Frontal cortex (tissue), 4 donors: ENCODE results near the gene DACT1. TPM values are rescaled to one million over a fixed set of nuclear protein-coding genes. Genes with fewer than 3 reads are reported as not detected.

ENCODE experiments used
- DNase-seq, 2 donors: peaks; one replicate each; pipeline ENCODE4 v3.0.0; 2012; ENCODE audit warnings: low spot score in 2 of 2
- FAIRE-seq: peaks from 2 replicates; lab custom pipeline; 2012; peaks lifted over from hg19 to GRCh38; lab: Jason Lieb, UNC
- total RNA-seq: library from RNA; depleted of rRNA; stranded (reverse); fragments of >200 nt; gene quantifications from one replicate; pipeline ENCODE4 v1.2.3, GENCODE V29; 2014
- donor health status: control.
- donor health status: control.
- donor health status: control.

DACT1 gene
- total RNA-seq, 1 donor from 2014 or later: 203 TPM

GRCh38 chr14:58665773-58666500, 28.2 kb downstream of the DACT1 start:
- no peak for FAIRE-seq

DNA sequence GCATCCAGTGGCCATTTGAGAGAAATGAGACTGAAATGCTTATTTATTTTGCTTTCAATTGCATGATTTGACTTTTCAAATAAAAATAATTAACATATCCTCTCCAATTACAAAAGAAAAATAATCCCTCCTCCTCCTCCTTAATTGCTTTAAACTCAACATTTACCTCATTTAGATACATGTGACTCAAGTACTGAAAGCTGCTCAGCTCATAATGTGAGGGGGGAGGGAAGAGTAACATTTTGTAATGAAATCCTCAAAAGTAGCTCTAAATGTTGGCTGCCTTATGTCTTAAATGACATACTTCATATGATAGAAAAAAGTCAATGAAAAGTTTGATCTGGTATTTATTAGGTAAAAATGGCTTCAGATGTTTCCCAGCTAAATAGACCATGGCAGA, 29.0 kb downstream of the DACT1 start:
- FAIRE-seq: no peak
- DNase-seq: no peak

More at GRCh38 chr14:58665773-58666500, 28.2 kb downstream of the DACT1 start:
- DNase-seq: no peak

GRCh38 chr14:58667900-58668299, 30.1 kb downstream of the DACT1 start:
- no peak for FAIRE-seq
- no peak for DNase-seq

GRCh38 chr14:58668848-58669480, 31.2 kb downstream of the DACT1 start:
- FAIRE-seq: no peak
- no peak for DNase-seq

GRCh38 chr14:58669556-58670200, 31.9 kb downstream of the DACT1 start:
- FAIRE-seq (no peak), DNase-seq (no peak)

- FAIRE-seq (no peak), DNase-seq (no peak)
These were observed 33.3 kb downstream of the DACT1 start for GRCh38 chr14:58671024-58671423.

DNA sequence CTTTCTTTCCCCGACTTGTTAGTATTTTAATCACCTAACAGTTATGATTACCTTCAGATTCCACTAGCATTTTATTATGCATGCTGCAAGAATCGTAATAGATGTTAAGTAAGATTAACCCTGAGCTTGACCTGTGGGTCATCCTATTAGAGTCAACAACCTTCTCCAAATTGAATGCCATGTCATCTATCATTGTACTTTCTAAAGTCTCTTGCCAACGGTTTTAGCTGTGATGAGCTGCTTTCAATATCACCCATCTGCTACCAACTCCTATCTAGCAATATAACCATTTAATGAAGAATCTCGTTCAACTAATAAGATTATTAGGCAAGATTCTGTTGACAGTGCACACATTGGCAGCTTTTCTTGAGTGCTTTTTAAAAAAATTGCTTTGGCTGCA, 33.7 kb downstream of the DACT1 start:
- DNase-seq (no peak), FAIRE-seq (no peak)

DNA sequence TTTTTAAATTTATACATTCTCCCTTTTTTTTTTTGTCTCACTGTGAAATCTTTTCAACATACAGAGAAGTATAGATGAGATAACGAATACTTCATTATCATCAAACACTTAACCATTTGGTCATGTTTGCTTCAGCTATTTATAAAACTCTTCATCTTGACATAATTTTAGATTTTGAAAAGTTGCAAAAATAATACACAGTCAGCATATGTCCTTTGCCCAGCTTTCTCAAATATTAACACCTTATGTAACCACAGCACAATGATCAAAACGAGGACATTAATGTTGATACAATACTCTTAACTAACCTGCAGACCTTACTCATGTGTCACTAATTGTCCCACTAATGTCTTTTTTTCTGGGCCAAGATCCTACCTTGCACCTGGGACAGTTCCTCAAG, 36.0 kb downstream of the DACT1 start:
- FAIRE-seq: no peak

DNA sequence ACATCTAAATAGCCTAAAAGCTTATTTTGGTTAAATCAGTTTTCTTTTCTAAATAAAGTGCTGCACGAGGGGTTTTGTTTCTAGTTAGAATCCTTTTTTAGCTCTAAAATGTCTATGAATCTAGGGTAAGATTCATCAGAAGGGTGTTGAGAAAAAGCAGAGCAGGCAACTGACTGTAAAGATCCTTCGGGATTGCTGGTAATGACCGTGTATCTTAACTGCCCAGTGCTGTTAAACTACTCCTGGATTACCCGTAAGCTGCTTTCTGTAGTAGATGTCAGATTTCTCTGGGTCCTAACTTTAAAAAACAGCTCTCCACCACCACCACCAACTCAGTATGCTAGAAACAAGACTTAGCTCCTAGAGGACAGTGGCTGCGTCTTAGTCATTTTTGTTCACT, 39.2 kb downstream of the DACT1 start:
- no peak for DNase-seq
- FAIRE-seq: no peak

More for the DNA sequence above, 36.0 kb downstream of the DACT1 start:
- no peak for DNase-seq

GRCh38 chr14:58677517-58677916, 39.8 kb downstream of the DACT1 start:
- no peak for DNase-seq
- no peak for FAIRE-seq

GRCh38 chr14:58677996-58678395, 40.2 kb downstream of the DACT1 start:
- FAIRE-seq (no peak), DNase-seq (no peak)

DNA sequence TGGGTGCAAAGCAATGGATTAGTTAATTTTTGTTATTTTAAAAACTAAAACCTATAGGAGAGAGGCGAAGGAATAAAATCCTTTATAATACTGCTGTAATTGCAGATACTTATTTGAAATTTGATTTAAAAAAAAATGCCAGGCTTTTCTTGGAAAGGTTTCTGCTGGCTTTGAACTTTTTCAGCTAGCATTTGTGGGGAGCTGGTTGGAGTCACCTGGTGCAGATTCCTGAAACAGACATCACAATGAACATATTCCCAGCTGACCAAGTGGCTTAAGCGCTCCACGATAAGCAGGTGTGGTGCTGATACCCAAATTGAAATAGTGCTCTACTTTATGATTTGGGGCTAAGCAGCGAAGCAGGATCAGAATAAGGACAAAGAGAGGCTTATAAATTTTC, 42.9 kb downstream of the DACT1 start:
- no peak for FAIRE-seq
- DNase-seq: no peak

GRCh38 chr14:58687232-58687795, 49.6 kb downstream of the DACT1 start:
- DNase-seq: no peak
- FAIRE-seq: no peak

DNA sequence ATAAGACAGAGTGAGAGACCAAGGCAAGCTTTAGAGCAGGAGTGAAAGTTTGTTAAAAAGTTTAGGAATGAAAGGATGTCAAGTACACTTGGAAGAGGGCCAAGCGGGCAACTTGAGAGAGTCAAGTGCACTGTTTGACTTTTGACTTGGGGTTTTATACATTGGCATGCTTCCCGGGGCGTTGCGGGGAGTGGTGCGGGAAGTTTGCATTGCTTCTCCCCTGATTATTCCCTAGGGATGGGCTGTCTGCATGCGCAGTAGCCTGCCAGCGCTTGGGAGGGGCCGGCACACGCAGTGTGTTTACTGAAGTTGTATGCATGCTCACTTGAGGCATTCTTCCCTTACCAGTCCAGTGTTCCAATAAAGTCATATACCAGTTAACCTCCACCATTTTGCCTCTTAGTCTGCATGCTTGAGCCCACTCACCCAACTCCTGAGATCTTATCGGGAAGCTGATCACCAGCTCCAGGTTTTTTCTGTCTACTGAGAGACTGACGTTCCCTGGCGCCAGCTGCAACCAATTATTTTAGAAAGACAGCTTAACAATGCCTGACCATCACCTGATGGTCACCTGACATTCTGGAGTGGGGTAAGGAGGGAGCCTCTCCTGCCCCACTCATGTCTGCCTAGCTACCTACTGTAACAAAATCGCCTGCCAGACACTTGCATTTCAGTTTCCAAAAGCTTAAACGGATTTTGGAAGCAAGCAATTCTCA, 53.2 kb downstream of the DACT1 start:
- DNase-seq (no peak), FAIRE-seq (no peak)

GRCh38 chr14:58693048-58693447, 55.3 kb downstream of the DACT1 start:
- DNase-seq (no peak), FAIRE-seq (no peak)

DNA sequence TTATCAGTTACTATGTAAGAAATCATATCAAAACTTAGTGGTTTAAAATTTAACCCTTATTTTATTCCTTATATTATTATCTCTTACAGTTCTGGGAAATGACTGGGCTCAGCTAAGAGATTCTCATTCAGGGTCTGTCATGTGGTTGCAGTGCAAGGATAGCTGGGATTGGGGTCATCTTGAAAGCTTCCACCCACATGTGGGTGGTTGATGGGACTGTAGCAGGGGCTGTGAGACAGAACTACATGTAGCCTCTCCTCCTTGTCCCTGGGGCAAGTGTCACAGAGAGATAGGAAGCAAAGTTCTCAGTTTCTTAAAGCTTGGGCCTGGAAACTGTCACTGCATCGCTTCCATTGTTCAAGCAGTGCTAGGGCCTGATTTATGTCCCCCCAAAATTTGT, 57.8 kb downstream of the DACT1 start:
- DNase-seq: no peak
- no peak for FAIRE-seq

- no peak for DNase-seq
- FAIRE-seq: no peak
These were observed 59.6 kb downstream of the DACT1 start for GRCh38 chr14:58697266-58697929.
